Activated CD4-positive, alpha-beta T cell treated with anti-CD3 and anti-CD28 coated beads, Interleukin-2, amount 10 ng/mL, durations not matched to agents 7 days and 5 days (primary cell): ENCODE results near the gene AKR1C3. TPM values are rescaled to one million over a fixed set of nuclear protein-coding genes. Genes with fewer than 3 reads are reported as not detected.
A peak's percentile ranks its signal among the peaks of the same experiment; 100 is the strongest.

Source experiments
- CTCF ChIA-PET: fragments of 350-600 bp; sonication (Branson Sonifier 250); formaldehyde crosslinking; loops from one replicate; lab custom pipeline; 2021; ENCODE audit warnings: antibody characterized with exemption; lab: Charles Lee
- POLR2A ChIA-PET: fragments of 350-600 bp; sonication (Branson Sonifier 250); formaldehyde crosslinking; loops from one replicate; lab custom pipeline; 2021; ENCODE audit warnings: antibody characterized with exemption; lab: Charles Lee
- DNase-seq: peaks from one replicate; pipeline ENCODE4 v3.0.0-alpha.2; 2020
- H3K27ac Mint-ChIP-seq: one replicate; pipeline ENCODE4 v1.8.0; 2021; ENCODE audit warnings: mild to moderate bottlenecking, moderate library complexity, mixed read lengths
- H3K27me3 Mint-ChIP-seq: one replicate; pipeline ENCODE4 v1.8.0; 2021; ENCODE audit warnings: mixed read lengths
- H3K36me3 Mint-ChIP-seq: one replicate; pipeline ENCODE4 v1.8.0; 2021; ENCODE audit warnings: low read depth, mixed read lengths
- H3K4me1 Mint-ChIP-seq: one replicate; pipeline ENCODE4 v1.8.0; 2021; ENCODE audit warnings: mixed read lengths
- H3K4me3 Mint-ChIP-seq: one replicate; pipeline ENCODE4 v1.8.0; 2021; ENCODE audit warnings: mild to moderate bottlenecking, moderate library complexity, mixed read lengths
- H3K9me3 Mint-ChIP-seq: one replicate; pipeline ENCODE4 v1.8.0; 2021; ENCODE audit warnings: mixed read lengths
- total RNA-seq, 2 experiments: library from RNA; stranded (reverse); gene quantifications; one replicate each; pipeline ENCODE4 v1.2.3, GENCODE V29; 2021

Gene AKR1C3
- total RNA-seq, 2 experiments from 2014 or later = 5.9 to 6.1 TPM

DNA sequence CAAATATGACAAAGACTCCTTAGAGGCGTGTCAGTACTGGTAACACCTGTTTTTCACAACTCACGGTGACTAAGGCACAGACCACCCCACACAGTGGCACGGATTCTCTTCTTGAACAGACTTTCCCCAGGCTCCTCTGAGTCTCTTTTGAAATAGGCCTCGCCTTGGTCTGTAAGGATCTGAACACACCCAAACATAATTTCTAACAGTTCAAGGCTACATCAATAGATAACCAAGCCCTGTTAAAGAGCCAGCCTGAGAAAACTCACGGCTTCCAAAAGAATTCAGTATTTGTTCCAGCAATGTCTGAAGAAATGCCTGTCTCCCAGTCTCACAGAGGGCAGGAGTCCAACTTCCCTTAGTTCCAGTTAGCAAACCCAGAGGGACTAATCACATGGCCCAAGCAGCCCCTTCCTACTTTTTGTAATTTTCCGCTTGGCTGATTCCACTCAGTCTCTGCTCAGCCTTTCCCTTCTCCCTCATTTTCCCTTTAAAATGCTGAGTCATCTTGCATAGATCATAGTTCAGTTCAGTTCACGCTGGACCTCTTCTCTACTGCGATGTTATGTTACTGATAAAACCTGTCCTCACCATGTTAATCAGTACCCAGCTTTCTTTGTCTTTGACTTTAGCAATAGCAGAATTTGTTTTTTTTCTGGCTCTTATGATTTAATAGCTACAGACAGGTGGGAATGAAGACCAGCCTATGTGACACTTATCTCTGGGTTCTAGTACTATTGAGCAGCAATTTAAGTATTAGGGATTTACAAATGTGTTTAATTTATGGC is 22.6 kb upstream of the AKR1C3 start:
- Mint-ChIP-seq H3K36me3 (no peaks in the 10 kb centered on the region), H3K27ac (no peak overlapping the region), H3K4me3 (no peak overlapping the region), H3K27me3 (no peaks in the 10 kb centered on the region), H3K9me3 (peaks cover 11% of the 10 kb centered on the region), H3K4me1 (no peaks in the 10 kb centered on the region)
- DNase-seq = no peak
- ChIA-PET CTCF (no interaction called here), POLR2A (no interaction called here)

DNA sequence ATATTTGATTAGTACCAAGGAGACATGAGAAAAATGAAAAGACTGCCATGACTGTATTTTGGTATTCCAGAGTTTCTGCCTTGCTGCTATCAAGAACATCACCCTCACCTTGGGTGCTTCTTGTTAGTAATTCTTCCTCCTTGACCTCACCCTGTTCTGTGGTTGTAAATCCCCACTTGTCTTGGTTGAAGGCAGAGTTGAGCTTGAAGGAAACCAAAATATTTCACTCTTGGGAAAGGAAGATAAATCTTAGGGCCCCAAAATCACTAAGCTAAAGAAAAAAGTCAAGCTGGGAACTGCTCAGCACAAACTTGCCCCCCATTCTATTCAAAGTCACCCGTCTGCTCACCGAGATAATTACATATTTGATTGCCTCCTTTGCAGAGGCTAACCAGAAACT is 20.6 kb upstream of the AKR1C3 start:
- CTCF ChIA-PET = no interaction called here
- Mint-ChIP-seq H3K9me3 (peaks cover 9% of the 10 kb centered on the region), H3K4me1 (no peaks in the 10 kb centered on the region), H3K27ac (no peak overlapping the region), H3K4me3 (no peak overlapping the region), H3K36me3 (no peaks in the 10 kb centered on the region), H3K27me3 (no peaks in the 10 kb centered on the region)
- no peak for DNase-seq
- POLR2A ChIA-PET = no interaction called here

DNA sequence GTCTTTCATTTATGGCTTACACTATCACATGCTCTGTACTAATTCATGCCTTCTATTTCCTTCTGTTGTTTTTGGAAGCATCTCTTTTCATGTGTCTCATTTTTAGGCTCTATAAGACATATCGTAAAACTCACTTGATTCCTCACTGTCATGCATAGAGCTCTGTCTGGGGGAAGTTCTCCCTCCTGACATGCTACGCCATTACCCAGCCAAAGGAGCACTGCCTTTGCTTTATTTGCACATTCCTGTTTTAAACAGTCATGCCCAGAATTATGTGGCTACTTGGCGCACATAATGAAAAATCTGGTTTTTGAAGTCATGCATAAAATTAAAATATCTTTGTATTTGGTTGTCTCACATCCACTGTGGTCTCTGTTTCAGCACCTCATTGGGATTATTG is 17.6 kb upstream of the AKR1C3 start:
- no peaks in the 10 kb centered on the region for H3K9me3 Mint-ChIP-seq
- ChIA-PET CTCF (no interaction called here), POLR2A (no interaction called here)
- no peaks in the 10 kb centered on the region for H3K27me3 Mint-ChIP-seq
- H3K4me1 Mint-ChIP-seq = no peaks in the 10 kb centered on the region
- no peak overlapping the region for H3K4me3 Mint-ChIP-seq
- DNase-seq = no peak
- H3K27ac Mint-ChIP-seq = no peak overlapping the region
- no peaks in the 10 kb centered on the region for H3K36me3 Mint-ChIP-seq

- ChIA-PET CTCF (interaction anchor here (1.0 kb wide), 1 partner anchor 11 kb away, joined by 3 read pairs; no protein-coding TSS in a partner anchor), POLR2A (no interaction called here)
- DNase-seq = no peak
- Mint-ChIP-seq H3K9me3 (no peaks in the 10 kb centered on the region), H3K4me1 (no peaks in the 10 kb centered on the region), H3K36me3 (no peaks in the 10 kb centered on the region), H3K27me3 (no peaks in the 10 kb centered on the region), H3K27ac (no peak overlapping the region), H3K4me3 (no peak overlapping the region)
Measured at GRCh38 chr10:5078547-5079180, 15.6 kb upstream of the AKR1C3 start.

DNA sequence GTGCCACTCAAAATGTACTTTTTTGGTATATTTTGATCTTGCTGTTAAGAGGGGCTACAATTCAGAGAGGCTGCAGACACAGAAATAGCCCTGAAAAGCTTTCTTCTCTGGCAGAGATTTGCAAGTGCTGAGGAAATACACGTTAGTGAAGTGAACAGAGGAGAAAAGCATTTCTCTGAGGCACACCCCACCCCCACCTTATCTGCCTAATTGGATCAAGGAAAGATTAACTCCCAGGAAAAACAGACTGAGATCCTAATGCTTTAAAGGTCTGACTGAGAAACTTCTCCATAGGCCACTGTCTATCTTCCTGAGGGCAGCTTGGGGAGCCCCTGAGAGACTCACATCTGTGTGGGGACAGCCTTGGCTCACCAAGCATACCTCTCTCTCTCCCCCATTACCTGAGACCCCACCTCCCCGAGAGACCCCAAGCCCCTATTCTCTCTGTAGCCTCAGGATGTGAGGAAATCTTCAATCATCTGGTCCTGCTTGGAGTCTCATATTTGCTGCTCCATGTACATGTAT is 14.8 kb upstream of the AKR1C3 start:
- CTCF ChIA-PET = interaction anchor here (1.0 kb wide), 1 partner anchor 11 kb away, joined by 3 read pairs; no protein-coding TSS in a partner anchor
- Mint-ChIP-seq H3K27me3 (no peaks in the 10 kb centered on the region), H3K9me3 (no peaks in the 10 kb centered on the region), H3K27ac (no peak overlapping the region), H3K4me3 (no peak overlapping the region), H3K4me1 (no peaks in the 10 kb centered on the region), H3K36me3 (no peaks in the 10 kb centered on the region)
- DNase-seq = no peak
- POLR2A ChIA-PET = no interaction called here

GRCh38 chr10:5079836-5080235 is 14.4 kb upstream of the AKR1C3 start:
- no peaks in the 10 kb centered on the region for H3K36me3 Mint-ChIP-seq
- no peak for DNase-seq
- H3K9me3 Mint-ChIP-seq = no peaks in the 10 kb centered on the region
- H3K4me3 Mint-ChIP-seq = no peak overlapping the region
- ChIA-PET CTCF (no interaction called here), POLR2A (no interaction called here)
- H3K27ac Mint-ChIP-seq = no peak overlapping the region
- no peaks in the 10 kb centered on the region for H3K27me3 Mint-ChIP-seq
- H3K4me1 Mint-ChIP-seq = no peaks in the 10 kb centered on the region

DNA sequence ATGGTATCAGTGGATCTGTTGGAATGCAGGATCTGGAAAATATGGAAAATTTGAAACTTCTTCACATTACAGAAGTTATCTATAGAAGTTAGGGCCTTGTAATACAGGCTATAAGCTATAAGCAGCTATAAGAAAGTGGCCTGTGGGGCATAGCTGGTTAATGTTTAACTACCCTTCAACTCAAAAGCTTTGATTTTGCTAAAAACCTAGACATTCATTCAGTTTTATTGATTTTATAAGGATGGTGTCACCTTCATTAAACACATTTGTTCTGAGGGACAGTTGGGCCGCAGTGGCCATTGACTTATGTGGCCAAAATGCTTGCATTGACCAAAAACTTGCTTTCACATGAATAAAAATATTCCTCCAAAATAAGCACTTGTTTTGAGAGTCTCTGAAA is 13.1 kb upstream of the AKR1C3 start:
- no peak for DNase-seq
- ChIA-PET POLR2A (no interaction called here), CTCF (no interaction called here)
- H3K4me3 Mint-ChIP-seq = no peak overlapping the region
- no peaks in the 10 kb centered on the region for H3K4me1 Mint-ChIP-seq
- peaks cover 2% of the 10 kb centered on the region for H3K27me3 Mint-ChIP-seq
- no peak overlapping the region for H3K27ac Mint-ChIP-seq
- H3K36me3 Mint-ChIP-seq = no peaks in the 10 kb centered on the region
- no peaks in the 10 kb centered on the region for H3K9me3 Mint-ChIP-seq

GRCh38 chr10:5088703-5089261 is 5.4 kb upstream of the AKR1C3 start:
- Mint-ChIP-seq H3K27ac (no peak overlapping the region), H3K9me3 (peaks cover 2% of the 10 kb centered on the region), H3K4me1 (peaks cover 2% of the 10 kb centered on the region), H3K36me3 (no peaks in the 10 kb centered on the region), H3K4me3 (no peak overlapping the region), H3K27me3 (peaks cover 17% of the 10 kb centered on the region)
- ChIA-PET CTCF (no interaction called here), POLR2A (no interaction called here)
- no peak for DNase-seq

- Mint-ChIP-seq H3K9me3 (peaks cover 2% of the 10 kb centered on the region), H3K4me1 (peaks cover 8% of the 10 kb centered on the region), H3K36me3 (no peaks in the 10 kb centered on the region), H3K4me3 (no peak overlapping the region), H3K27me3 (peaks cover 21% of the 10 kb centered on the region), H3K27ac (no peak overlapping the region)
- ChIA-PET CTCF (interaction anchor here (0.8 to 1.2 kb wide), 5 partner anchors 9 to 254 kb away, joined by 3 to 5 read pairs (median 3); no protein-coding TSS in a partner anchor), POLR2A (no interaction called here)
- DNase-seq = peak; percentile 18
Measured at GRCh38 chr10:5089865-5090264, 4.3 kb upstream of the AKR1C3 start.

DNA sequence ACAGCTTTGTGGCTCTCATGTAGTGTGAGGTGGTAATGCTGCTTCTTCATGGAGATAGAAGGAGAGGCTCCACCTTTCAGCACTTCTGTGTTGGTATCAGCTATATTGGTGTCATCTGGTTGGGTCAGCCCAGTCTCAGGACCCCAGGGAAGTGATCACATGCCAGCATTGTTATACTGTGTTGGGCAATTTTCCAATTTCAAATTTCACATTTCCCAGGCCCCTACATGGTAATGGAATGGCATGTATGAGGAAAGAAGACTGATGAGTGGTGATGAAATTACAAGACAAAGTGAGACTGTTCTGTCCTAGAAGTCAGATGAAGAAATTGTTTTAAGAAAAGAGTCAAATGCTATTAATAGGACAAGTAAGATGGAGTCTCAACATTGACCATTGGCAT is 3.7 kb upstream of the AKR1C3 start:
- Mint-ChIP-seq H3K27me3 (peaks cover 22% of the 10 kb centered on the region), H3K9me3 (peaks cover 2% of the 10 kb centered on the region), H3K4me1 (peaks cover 10% of the 10 kb centered on the region), H3K36me3 (no peaks in the 10 kb centered on the region), H3K4me3 (no peak overlapping the region), H3K27ac (no peak overlapping the region)
- CTCF ChIA-PET = interaction anchor here (0.9 to 1.2 kb wide), 4 partner anchors 9 to 253 kb away, joined by 3 to 5 read pairs (median 4); no protein-coding TSS in a partner anchor
- POLR2A ChIA-PET = no interaction called here
- no peak for DNase-seq

DNA sequence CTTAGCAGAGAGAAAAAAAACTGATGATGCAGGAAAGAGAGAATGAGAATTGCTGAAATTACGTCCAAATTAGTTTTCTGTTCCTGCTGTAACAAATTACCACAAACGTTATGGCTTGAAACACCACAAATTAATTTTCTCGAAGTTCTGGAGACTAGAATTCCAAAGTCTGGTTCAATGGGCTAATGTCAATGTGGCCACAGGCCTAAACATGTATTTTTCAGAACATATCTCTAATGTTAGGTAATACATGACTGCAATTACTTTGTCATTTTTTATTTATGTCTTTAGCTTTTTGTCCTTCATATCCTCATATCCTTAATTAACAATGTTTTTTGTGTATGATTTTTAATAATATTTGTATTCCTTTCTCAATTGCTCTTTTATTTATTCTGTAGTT is 3.0 kb upstream of the AKR1C3 start:
- peaks cover 2% of the 10 kb centered on the region for H3K9me3 Mint-ChIP-seq
- DNase-seq = no peak
- H3K4me1 Mint-ChIP-seq = peaks cover 10% of the 10 kb centered on the region
- CTCF ChIA-PET = no interaction called here
- H3K4me3 Mint-ChIP-seq = no peak overlapping the region
- POLR2A ChIA-PET = no interaction called here
- no peak overlapping the region for H3K27ac Mint-ChIP-seq
- no peaks in the 10 kb centered on the region for H3K36me3 Mint-ChIP-seq
- peaks cover 23% of the 10 kb centered on the region for H3K27me3 Mint-ChIP-seq

DNA sequence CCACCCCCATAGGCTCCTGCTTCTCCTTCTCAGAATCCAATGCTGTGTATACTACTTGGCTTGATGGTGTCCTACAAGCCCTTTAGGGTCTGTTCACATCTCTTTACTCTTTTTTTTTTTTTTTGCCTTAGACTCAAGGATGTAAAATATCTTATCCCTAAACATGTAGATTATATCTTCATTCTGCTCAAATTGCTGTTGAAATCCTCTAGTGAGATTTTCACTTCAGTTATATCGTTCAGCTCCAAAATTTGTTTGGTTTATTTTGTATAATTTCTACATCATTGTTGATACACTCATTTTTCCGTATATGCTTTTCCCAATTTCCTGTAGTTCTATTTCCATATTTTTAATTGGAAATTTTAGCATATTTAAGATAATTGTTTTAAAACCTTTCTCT is 1.8 kb upstream of the AKR1C3 start:
- Mint-ChIP-seq H3K4me1 (peaks cover 10% of the 10 kb centered on the region), H3K27ac (no peak overlapping the region), H3K9me3 (peaks cover 2% of the 10 kb centered on the region), H3K27me3 (peaks cover 28% of the 10 kb centered on the region), H3K4me3 (no peak overlapping the region), H3K36me3 (no peaks in the 10 kb centered on the region)
- DNase-seq = no peak
- ChIA-PET POLR2A (no interaction called here), CTCF (interaction anchor here (0.6 kb wide), 2 partner anchors 336 to 444 kb away, joined by 3 to 4 read pairs; no protein-coding TSS in a partner anchor)
